NCI-H526 (cell line): ENCODE measurements around the gene NDEL1.

Experiments
- DNase-seq, 2 experiments: peaks; one replicate each; lab custom pipeline; 2025; lab: John Stamatoyannopoulos, UW

Gene NDEL1

DNA sequence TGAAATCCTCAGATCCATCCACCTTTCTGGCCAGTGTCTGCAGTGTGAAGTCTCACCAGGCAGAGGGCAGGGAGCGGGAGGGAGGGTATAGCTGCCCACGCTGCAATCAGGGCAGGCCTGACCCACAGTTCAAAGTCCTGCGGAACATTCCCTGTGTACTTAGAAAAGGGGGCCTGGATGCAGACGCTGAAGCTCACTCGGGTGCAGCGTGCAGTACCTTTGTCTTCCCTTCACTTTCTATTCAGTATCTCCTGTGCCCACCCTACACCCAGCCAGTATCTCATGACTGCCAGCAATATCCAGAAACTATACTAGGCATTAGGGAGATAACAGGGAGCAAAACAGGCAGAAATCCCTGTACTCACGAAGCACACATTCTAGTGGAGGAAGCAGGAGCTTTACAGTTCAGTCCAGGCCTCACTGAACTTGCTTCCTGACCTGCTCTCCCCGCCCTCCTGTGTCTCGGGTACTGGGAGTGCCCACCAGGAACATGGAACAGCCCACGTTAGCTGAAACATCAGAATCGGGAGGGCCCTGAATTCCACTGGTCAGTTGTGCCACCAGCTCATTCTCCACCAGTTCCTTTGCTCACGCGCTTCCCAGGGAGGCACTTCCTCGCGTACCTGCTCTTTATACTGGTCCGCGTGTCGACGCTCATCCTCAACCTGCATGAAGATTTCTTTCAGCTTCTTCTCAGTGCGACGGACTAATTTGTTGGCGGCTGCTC, 42.2 kb downstream of the NDEL1 start:
- DNase-seq = no peak

GRCh38 chr17:8479431-8479947, 43.8 kb downstream of the NDEL1 start:
- no peak for DNase-seq

DNA sequence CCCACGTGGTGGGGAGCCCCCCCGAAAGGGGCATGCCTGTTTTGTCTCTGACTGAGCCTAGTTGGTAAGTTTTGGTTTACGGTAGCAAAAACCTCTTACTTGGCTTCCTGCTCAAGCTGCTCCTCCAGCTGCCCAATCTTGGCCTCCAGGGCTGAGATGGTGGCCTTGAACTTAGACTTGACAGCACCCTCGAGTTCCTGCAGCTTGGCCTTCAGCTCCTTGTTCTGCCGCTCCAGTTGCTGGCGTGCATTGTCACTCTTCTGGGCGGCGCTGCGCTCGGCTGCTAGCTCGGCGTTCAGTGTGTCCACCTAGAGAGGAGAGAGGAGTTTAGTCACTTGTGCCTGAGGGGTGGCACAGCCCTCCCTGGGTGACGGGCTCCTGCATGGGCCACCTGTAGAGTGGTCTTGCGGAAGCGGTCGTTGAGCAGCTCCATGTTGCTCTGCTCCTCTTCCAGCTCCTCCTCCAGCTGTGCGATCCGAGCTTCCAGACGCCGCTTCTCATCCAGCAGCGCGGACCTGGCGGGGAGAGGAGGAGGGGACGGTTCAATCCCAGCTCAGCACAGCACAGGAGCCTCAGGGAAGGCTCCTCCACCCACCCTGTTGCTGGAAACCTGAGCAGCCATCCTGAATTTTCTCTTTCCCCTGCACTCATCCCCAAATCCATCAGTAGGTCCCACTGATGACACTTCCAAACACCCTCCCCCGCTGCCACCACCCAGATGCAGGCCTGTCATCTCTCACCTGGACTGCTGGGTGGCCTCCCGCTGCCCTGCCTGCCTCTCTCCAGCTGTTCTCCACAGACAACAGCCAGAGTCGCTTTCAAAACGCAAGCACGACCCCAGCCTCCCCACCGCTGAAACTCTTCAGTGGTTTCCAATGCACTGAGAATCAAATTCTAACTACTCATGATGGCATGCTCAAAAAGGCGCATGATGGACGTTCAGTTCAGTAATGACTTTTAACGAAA, 44.6 kb downstream of the NDEL1 start:
- no peak for DNase-seq

DNA sequence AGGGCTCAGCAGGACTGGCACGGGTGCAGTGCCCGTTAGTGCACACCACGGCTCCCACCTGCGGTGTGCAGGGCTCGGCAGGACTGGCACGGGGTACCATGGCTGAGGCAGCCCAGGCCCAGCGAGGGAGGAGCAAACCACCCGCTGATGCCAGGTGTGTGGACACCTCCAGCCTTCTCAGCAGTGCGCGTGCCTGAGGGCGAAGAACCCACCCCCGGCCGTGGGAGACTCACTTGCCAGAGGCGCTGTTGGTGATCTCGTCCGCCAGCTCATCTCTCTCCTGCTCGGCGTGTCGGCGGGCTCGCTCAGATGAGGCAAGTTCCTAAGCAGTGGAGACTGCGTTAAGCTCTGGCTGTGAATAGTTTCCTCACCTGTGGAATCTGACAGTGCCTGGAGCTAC, 45.4 kb downstream of the NDEL1 start:
- DNase-seq = no peak

DNA sequence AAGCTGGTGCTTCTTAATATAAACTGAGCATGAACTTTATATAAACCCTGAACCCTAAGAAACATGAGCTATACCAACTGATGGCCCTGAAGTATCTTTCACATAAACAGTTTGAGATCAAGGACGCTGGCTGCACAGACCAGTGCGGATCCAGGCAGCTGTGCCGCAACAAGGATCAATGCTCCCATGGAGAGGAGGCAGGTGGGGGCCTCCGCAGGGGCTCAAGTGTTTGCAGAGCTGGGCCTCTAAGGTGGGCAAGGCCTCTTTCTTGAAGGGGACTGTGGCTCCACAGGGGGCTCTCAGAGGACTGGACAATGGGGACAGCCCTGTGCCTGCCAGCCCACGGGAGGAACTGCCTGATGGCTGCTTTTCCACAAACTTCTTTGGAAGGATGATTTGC, 46.0 kb downstream of the NDEL1 start:
- DNase-seq = no peak

GRCh38 chr17:8482546-8482945, 46.9 kb downstream of the NDEL1 start:
- DNase-seq = no peak

DNA sequence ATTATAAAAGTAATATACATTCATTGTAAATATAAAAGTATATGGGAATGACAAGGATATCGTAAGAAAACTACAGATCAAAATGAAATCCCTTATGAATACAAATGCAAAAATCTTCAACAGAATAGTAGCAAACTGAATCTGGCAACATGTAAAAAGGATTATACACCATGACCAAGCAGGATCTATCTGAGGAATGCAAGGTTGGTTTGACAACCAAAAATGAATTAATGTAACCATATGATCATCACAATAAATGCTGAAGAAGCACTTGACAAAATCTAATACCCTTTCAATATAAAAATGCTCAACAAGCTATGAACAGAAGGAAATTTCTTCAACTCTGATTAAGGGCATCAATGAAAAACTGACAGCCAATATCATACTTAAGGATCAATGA, 48.8 kb downstream of the NDEL1 start:
- DNase-seq = no peak

DNA sequence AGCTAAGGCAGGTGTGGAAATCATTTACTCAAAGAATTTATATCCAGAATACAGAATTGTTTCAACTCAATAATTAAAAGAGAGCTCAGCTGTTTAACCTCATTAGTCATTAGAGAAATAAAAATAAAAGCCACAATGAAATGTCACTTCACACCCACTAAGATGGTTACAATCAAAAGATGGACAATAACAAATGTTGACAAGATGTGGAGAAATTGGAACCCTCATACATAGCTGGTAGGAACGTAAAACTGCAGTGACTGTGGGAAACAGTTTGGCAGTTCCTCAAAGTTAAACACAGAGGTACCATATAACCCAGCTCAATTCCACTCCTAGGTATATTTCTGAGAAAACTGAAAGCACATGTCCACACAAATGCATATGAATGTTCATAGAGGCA, 49.8 kb downstream of the NDEL1 start:
- no peak for DNase-seq

- DNase-seq = no peak
Observed at GRCh38 chr17:8487130-8487645, 51.5 kb downstream of the NDEL1 start.

- no peak for DNase-seq
Observed at GRCh38 chr17:8487743-8488142, 52.1 kb downstream of the NDEL1 start.

DNA sequence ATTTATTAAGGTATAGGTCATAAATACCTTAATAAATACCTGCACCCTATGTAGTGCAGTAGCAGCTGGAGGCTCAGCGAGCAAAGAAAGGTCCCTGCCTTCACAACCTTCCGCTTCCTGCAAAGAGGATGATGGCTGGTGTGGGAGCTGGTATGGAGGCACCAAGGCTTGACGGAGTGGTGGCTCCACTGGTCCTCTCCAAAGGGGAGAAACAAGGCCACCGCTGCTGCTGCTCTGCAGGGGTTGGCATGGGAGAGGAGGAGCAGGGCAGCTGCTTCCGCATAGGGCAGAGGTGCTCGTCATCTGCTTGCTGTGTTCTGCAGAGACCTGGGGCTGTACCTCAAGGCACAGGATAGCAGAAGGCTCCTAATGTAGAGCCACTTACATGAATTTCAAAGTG, 52.8 kb downstream of the NDEL1 start:
- DNase-seq = no peak

- DNase-seq = no peak
Observed at GRCh38 chr17:8488901-8489300, 53.2 kb downstream of the NDEL1 start.

GRCh38 chr17:8489841-8490240, 54.2 kb downstream of the NDEL1 start:
- no peak for DNase-seq

GRCh38 chr17:8490256-8491023, 54.8 kb downstream of the NDEL1 start:
- no peak for DNase-seq

DNA sequence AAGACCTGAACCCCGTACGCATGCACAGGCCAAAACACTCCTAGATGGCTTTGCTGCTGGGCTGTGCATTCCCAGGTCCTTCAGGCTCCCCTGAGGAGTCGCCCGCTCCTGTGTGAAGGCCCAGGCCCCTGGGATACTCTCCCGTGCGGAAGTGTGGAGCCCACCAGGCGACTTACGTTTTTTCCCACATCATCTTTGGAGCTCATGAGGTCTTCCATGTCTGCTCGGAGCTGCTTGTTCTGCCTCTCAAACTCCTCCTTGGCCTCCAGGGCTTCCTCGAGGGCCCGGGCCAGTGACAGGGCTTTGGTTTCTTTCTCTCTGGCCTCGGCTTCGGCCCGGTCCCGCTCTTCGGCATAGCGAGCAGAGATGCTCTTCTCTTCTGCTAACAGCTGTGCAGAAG, 56.4 kb downstream of the NDEL1 start:
- no peak for DNase-seq

DNA sequence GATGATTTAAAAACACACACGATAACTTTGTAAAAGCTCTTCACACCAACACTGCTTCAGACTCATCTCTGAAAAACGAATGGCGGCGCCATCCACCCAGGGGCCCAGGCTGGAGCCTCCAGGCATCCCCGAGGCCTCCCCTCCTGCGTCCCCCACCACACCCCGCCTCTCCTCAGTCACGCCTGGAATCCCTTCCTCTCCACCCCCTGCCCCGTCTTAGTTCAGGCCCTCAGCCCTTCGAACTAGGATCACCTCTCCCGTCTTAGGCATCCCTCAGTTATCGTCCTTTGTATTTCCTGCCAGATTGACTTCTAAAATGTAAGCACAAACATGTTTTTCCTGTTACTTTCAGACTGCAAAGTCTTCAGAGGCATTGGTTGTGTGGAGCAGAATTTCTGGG, 58.3 kb downstream of the NDEL1 start:
- DNase-seq = no peak

DNA sequence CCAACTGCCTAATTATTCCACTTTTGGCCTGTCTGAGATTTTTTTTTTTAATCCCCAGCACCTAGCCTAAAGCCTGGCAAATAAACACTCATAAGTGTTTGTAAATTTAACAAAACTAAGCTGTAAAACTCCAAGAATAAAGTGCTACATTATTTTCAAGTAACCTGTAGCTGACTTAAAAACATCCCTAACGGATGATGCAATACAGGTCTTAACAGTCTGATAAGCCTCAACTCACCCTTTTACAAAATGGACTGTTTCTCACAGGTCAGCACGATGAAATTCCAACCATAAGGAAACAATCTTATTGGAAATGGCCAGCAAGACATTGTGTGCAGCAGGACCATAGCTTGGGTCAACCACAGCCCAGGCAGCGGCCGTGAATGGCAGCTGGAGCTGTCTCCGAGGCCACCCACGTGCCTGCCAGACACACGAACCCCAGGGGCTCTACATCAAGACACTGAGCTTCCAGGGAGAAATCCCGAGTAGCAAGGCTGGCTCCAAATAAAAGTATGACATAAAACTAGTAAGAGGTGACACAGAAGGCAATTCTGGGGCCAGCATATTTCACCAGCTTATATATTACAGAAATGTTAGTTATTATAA, 58.9 kb downstream of the NDEL1 start:
- DNase-seq = no peak

- no peak for DNase-seq
Observed at GRCh38 chr17:8496081-8496480, 60.4 kb downstream of the NDEL1 start.

DNA sequence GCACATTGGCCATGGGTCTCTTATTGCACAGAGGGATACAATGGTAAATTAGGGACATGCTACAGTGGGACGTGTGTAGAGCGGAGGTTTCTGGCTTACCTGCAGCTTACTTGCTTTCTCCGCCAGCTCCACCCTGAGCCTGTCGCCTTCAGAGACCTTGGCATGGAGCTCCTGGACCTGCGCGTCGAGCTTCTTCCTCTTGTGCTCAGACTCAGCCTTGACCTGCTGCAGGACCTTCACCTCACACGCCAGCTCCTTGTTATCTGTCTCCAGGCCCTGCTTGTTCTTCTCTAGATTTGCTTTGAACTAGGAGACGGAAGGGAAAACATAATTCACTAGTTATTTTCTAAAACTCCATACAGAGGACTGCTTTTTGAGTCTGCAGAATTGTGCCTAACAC, 63.5 kb downstream of the NDEL1 start:
- DNase-seq = no peak

- no peak for DNase-seq
Observed at GRCh38 chr17:8499614-8500013, 63.9 kb downstream of the NDEL1 start.

DNA sequence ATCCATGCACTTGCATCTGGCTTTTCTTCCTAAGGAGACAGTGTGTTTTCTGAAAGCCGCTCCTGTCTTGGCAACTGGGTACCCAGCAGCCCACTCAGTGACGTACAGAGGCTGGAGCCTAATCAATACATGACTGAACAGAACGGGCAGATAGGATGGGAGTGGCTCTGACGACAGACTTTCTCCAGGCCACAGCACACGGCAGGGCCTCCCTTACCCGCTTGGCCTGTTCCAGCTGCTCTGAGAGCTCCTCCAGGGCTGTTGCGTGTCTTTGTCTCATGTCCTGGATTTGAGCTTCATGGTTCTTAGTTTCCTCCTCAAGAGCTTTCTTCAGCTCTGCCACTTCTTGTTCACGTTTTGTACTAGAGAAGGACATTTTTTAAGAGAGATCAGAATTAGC, 64.9 kb downstream of the NDEL1 start:
- DNase-seq = no peak

GRCh38 chr17:8502126-8502525, 66.4 kb downstream of the NDEL1 start:
- DNase-seq = no peak
